Testis (tissue), 2 donors: Measurements from ENCODE around the gene CRHR2.

Source experiments
- POLR2A ChIP-seq: fragments of 450-650 bp; IDR thresholded peaks from one replicate; pipeline ENCODE4 v1.6.1; 2017; ENCODE audit warnings: antibody characterized with exemption, mild to moderate bottlenecking, moderate library complexity
- TF ChIP-seq, protein P1 (sequence below), 3 experiments: fragments of 450-650 bp in 2 of 3; fragments of 200-600 bp in 1 of 3; sonication (generic) in 1 of 3; IDR thresholded peaks; one replicate each; pipeline ENCODE4 v1.5.1; 2016 to 2019; ENCODE audit warnings: antibody characterized with exemption in 3 of 3, mild to moderate bottlenecking in 2 of 3, moderate library complexity in 1 of 3

DNA sequence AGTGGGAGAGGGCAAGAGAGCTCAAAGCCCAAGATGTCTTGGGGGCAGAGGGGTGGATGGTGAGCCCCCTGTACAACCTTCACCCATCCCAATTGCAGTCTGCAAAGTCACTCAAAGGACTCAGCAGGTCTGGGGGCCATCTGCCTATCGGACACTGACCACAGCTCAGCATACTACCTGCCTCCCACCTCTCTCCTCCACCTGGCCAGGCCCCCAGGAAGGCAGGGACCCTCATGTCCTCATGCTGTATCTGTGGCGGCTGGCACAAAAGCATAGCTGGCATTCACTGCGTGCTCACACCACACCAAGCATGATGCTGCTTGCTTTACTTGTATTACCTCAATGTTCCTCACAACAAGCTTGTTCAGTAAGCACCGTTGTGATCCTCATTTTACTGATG is 16.2 kb upstream of the CRHR2 start:
- TF ChIP-seq, protein P1, sequence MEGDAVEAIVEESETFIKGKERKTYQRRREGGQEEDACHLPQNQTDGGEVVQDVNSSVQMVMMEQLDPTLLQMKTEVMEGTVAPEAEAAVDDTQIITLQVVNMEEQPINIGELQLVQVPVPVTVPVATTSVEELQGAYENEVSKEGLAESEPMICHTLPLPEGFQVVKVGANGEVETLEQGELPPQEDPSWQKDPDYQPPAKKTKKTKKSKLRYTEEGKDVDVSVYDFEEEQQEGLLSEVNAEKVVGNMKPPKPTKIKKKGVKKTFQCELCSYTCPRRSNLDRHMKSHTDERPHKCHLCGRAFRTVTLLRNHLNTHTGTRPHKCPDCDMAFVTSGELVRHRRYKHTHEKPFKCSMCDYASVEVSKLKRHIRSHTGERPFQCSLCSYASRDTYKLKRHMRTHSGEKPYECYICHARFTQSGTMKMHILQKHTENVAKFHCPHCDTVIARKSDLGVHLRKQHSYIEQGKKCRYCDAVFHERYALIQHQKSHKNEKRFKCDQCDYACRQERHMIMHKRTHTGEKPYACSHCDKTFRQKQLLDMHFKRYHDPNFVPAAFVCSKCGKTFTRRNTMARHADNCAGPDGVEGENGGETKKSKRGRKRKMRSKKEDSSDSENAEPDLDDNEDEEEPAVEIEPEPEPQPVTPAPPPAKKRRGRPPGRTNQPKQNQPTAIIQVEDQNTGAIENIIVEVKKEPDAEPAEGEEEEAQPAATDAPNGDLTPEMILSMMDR (IDR thresholded peaks at IDR 0.05) = no peak
- no peak for TF ChIP-seq POLR2A
